ENCODE results near the gene TBC1D9.

TBC1D9 gene

GRCh38 chr4:140732780-140733179 is 23.4 kb downstream of the TBC1D9 start:
- CTCF ChIA-PET: no interaction called here
- no peak for TF ChIP-seq CTCF (conservative IDR thresholded peaks at IDR 0.05; ENCODE audit: low read depth)
- no peak for DNase-seq (ENCODE audit: low spot score)
- POLR2A ChIA-PET (ENCODE audit: low non-redundant PET): no interaction called here
- no peak overlapping the region for H3K27ac ChIP-seq

DNA sequence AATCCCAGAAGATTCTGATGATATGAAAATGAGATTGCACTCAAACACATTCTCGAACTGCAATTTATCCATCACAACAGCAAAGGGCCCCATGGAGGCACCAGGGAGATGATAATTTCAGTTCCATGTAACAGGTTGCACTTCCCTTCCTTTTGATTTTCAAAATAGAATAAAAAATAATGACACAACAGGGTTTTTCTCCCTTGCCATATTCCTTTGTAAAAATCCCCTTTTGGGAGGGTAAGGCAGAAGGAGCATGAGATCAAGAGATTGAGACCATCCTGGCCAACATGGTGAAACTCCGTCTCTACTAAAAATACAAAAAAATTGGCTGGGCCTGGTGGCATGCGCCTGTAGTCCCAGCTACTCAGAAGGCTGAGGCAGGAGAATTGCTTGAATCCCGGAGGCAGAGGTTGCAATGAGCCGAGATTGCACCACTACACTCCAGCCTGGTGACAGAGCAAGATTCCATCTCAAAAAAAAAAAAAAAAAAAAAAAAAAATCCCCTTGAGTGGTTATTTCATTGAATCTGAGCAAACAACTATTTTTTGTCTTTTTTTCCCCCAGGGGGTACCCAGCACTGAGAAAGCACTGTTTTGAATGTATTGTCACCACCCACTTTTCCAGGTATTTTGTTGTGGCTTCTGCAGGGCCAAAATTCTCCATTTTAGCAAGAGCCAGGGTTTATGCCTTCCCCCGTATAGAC is 26.7 kb downstream of the TBC1D9 start:
- H3K27ac ChIP-seq: no peak overlapping the region
- ChIA-PET CTCF (no interaction called here), POLR2A (ENCODE audit: low non-redundant PET) (interaction anchor here (0.6 kb wide), 1 partner anchor 28 kb away, joined by 3 read pairs; no protein-coding TSS in a partner anchor)
- TF ChIP-seq CTCF (conservative IDR thresholded peaks at IDR 0.05; ENCODE audit: low read depth): no peak
- DNase-seq (ENCODE audit: low spot score): no peak

- ChIA-PET CTCF (no interaction called here), POLR2A (ENCODE audit: low non-redundant PET) (no interaction called here)
- DNase-seq (ENCODE audit: low spot score): no peak
- H3K27ac ChIP-seq: no peak overlapping the region
- no peak for TF ChIP-seq CTCF (conservative IDR thresholded peaks at IDR 0.05; ENCODE audit: low read depth)
Measured at GRCh38 chr4:140726776-140727500, 29.2 kb downstream of the TBC1D9 start.

- no peak for DNase-seq (ENCODE audit: low spot score)
- no peak overlapping the region for H3K27ac ChIP-seq
- ChIA-PET POLR2A (ENCODE audit: low non-redundant PET) (no interaction called here), CTCF (no interaction called here)
- TF ChIP-seq CTCF (conservative IDR thresholded peaks at IDR 0.05; ENCODE audit: low read depth): no peak
Measured at GRCh38 chr4:140725556-140725955, 30.6 kb downstream of the TBC1D9 start.

DNA sequence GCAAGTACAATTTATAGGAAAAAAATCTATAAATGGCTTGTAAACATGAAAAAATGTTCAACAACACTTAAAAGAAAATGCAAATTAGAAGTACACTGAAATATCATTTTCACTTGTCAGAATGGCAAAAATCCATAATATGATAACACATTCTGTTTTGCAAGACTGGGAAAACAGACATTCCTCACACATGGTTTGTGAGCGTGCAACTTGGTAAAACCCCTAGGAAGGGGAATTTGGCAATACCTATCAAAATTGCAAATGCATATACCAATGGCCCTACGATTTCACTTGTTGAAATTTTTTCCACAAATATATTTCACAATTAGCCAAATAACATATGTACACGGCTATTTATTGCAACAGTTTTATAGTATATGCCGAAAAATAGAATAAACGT is 31.4 kb downstream of the TBC1D9 start:
- TF ChIP-seq CTCF (conservative IDR thresholded peaks at IDR 0.05; ENCODE audit: low read depth): no peak
- DNase-seq (ENCODE audit: low spot score): no peak
- no peak overlapping the region for H3K27ac ChIP-seq
- CTCF ChIA-PET: no interaction called here
- POLR2A ChIA-PET (ENCODE audit: low non-redundant PET): no interaction called here

DNA sequence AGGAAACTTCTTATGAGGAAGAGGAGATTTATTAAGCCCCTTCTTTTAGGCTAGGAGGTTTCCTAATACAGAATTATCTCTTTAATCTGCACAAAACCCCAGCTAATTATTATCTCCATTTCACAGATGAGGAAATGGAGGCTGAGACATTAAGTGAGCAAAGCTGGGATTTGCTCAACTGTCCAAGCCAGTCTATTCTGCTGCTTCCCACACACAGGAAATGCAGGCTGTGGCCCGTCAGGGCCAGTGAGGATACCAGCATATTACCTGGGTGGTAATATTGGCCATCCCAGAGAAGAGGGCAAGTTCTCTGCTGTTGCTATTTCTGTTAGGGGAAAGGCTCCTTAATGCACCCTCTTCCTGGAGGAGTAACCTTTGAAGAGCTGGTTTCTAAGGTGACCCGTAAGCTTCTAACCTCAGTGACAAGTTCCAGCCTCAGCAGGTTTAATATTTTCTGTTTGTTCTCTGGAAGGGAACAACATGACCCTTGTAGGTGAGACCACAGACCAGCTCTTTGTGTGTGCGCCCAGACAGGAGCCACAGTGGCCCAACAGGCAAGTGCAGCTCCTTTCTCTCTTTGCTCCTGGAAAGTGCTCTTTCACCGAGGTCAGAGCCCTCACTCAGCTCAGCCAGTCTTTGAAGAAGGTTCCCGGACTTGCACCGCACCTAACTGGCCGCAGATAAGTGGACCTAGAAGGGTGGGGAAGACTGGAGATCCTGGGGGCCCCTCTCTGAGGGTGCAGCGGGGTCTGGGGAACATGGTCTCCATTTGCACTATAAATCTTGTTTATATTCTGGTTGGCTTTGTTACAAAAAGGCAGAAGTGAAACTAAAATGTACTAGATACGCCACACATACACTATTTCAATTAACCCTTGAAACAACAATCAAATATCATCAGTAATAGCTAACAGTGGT is 35.5 kb downstream of the TBC1D9 start:
- no peak for TF ChIP-seq CTCF (conservative IDR thresholded peaks at IDR 0.05; ENCODE audit: low read depth)
- DNase-seq (ENCODE audit: low spot score): no peak
- no peak overlapping the region for H3K27ac ChIP-seq
- ChIA-PET POLR2A (ENCODE audit: low non-redundant PET) (no interaction called here), CTCF (interaction anchor here (0.7 kb wide), 1 partner anchor 36 kb away, joined by 3 read pairs; no protein-coding TSS in a partner anchor)
